ENCODE results near the gene RGS13.

GRCh38 chr1:192595299-192595698, 40.6 kb upstream of the RGS13 start:
- TF ChIP-seq EZH2 (IDR thresholded peaks at IDR 0.05; ENCODE audit: insufficient read depth, low read length): no peak
- no peak for TF ChIP-seq CTCF (IDR thresholded peaks at IDR 0.05; ENCODE audit: insufficient read depth, low read depth, low read length)

All from astrocyte (in vitro differentiated cells and primary cell).